ENCODE results near the gene CFTR. TPM values are rescaled to one million over a fixed set of nuclear protein-coding genes. Genes with fewer than 3 reads are reported as not detected.

Gene CFTR
- total RNA-seq, 4 donors from 2014 or later: 0.80 to 11.7 (median 5.0) TPM

- WGBS, 2 donors: 81 to 87% methylated on average over 3 of the region's 3 CpGs
- no peak for TF ChIP-seq POLR2A (IDR thresholded peaks at IDR 0.05)
- TF ChIP-seq, protein P1, sequence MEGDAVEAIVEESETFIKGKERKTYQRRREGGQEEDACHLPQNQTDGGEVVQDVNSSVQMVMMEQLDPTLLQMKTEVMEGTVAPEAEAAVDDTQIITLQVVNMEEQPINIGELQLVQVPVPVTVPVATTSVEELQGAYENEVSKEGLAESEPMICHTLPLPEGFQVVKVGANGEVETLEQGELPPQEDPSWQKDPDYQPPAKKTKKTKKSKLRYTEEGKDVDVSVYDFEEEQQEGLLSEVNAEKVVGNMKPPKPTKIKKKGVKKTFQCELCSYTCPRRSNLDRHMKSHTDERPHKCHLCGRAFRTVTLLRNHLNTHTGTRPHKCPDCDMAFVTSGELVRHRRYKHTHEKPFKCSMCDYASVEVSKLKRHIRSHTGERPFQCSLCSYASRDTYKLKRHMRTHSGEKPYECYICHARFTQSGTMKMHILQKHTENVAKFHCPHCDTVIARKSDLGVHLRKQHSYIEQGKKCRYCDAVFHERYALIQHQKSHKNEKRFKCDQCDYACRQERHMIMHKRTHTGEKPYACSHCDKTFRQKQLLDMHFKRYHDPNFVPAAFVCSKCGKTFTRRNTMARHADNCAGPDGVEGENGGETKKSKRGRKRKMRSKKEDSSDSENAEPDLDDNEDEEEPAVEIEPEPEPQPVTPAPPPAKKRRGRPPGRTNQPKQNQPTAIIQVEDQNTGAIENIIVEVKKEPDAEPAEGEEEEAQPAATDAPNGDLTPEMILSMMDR (IDR thresholded peaks at IDR 0.05): no peak
- intact Hi-C loops (cut with DNase I; ENCODE audit: low total_unique reads): no loop called here
- no peak overlapping the region for H3K4me3 ChIP-seq (ENCODE audit: low read depth, poor library complexity, severe bottlenecking)
- DNase-seq (ENCODE audit: low spot score in 2 of 2): no peak
These were observed 210.3 kb downstream of the CFTR start for GRCh38 chr7:117690147-117690546.

- DNase-seq (ENCODE audit: low spot score in 2 of 2): no peak
- intact Hi-C loops (cut with DNase I; ENCODE audit: low total_unique reads): no loop called here
- no peak for TF ChIP-seq POLR2A (IDR thresholded peaks at IDR 0.05)
- TF ChIP-seq, protein P1 (IDR thresholded peaks at IDR 0.05): no peak
- 80 to 87% methylated on average over 7 of the region's 7 CpGs for WGBS, 2 donors
- H3K4me3 ChIP-seq (ENCODE audit: low read depth, poor library complexity, severe bottlenecking): no peak overlapping the region
These were observed 212.5 kb downstream of the CFTR start for GRCh38 chr7:117692338-117692737.

DNA sequence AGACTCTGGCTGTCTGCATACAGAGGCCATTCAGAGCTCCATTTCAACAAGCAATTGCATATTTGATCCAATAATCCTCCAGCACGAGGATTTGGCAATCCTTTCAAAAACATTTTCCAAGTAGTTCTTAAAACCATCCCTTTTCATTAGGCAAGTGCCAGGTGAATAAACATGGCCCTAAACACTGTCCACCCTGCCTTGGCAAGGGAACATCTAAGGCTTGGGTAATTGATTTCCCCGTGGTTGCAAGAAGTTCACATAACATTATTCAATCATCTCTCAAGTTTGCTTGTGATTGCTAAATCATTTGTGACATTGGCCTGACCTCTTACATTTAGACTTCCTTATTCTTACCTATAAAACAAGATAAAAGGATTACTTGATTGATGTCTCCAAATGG, 218.2 kb downstream of the CFTR start:
- intact Hi-C loops (cut with DNase I; ENCODE audit: low total_unique reads): no loop called here
- 38 to 61% methylated on average over 2 of the region's 2 CpGs for WGBS, 2 donors
- TF ChIP-seq, protein P1 (IDR thresholded peaks at IDR 0.05): no peak
- TF ChIP-seq POLR2A (IDR thresholded peaks at IDR 0.05): no peak
- DNase-seq (ENCODE audit: low spot score in 2 of 2): no peak
- no peak overlapping the region for H3K4me3 ChIP-seq (ENCODE audit: low read depth, poor library complexity, severe bottlenecking)

GRCh38 chr7:117704063-117704462, 224.2 kb downstream of the CFTR start:
- no peak overlapping the region for H3K4me3 ChIP-seq (ENCODE audit: low read depth, poor library complexity, severe bottlenecking)
- WGBS, 2 donors: 73 to 76% methylated on average over 3 of the region's 3 CpGs
- TF ChIP-seq, protein P1 (IDR thresholded peaks at IDR 0.05): no peak
- intact Hi-C loops (cut with DNase I; ENCODE audit: low total_unique reads): no loop called here
- DNase-seq (ENCODE audit: low spot score in 2 of 2): no peak

DNA sequence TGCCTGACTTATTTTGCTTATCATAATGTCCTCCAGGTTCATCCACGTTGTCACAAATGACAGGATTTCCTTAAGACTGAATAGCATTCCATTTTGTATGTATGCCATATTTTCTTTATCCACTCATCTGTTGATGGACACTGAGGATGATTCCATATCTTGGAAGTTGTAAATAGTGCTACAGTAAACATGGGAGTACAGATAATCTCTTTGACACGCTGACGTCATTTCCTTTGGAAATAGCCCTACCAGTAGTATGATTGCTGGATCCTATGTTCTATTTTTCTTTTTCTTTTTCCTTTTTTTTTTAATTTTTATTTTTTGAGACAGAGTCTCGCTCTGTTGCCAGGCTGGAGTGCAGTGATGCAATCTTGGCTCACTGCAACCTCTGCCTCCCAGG, 225.8 kb downstream of the CFTR start:
- WGBS, 2 donors: 83 to 85% methylated on average over 4 of the region's 4 CpGs
- TF ChIP-seq POLR2A (IDR thresholded peaks at IDR 0.05): no peak
- TF ChIP-seq, protein P1 (IDR thresholded peaks at IDR 0.05): no peak
- intact Hi-C loops (cut with DNase I; ENCODE audit: low total_unique reads): no loop called here
- DNase-seq (ENCODE audit: low spot score in 2 of 2): no peak
- no peak overlapping the region for H3K4me3 ChIP-seq (ENCODE audit: low read depth, poor library complexity, severe bottlenecking)

GRCh38 chr7:117706210-117706609, 226.4 kb downstream of the CFTR start:
- 64 to 72% methylated on average over 2 of the region's 2 CpGs for WGBS, 2 donors
- DNase-seq (ENCODE audit: low spot score in 2 of 2): no peak
- intact Hi-C loops (cut with DNase I; ENCODE audit: low total_unique reads): no loop called here
- no peak overlapping the region for H3K4me3 ChIP-seq (ENCODE audit: low read depth, poor library complexity, severe bottlenecking)
- TF ChIP-seq, protein P1 (IDR thresholded peaks at IDR 0.05): no peak
